Measurements from ENCODE around the gene DPY19L1.
"Not testable (repeated sequence)": the region's sequence is repeated elsewhere in the genome, so short reads cannot be mapped to it uniquely, and the experiment has no call there.

DPY19L1 gene

DNA sequence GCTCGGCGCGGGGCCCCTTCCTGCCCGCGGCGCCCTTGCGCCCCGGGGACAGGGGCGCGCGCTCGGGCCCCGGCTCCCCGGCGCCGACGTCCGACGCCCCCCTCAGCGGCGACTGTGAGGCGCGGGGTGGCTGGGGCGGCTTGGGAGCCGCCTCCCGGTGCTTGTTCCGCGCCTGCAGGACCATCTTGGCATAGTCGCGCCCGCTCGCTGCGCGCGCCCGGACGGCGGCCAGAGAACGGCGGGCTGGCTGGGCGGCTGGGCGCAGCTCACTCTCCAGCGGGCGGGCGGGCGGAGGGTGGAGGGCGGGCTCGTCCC is at the start of gene DPY19L1:
TSS of gene DPY19L1 (minus strand) at position 275 of the 315 bp plus-strand sequence. CDS start at position 184, 91 bp downstream.
- no peak for DNase-seq

DNA sequence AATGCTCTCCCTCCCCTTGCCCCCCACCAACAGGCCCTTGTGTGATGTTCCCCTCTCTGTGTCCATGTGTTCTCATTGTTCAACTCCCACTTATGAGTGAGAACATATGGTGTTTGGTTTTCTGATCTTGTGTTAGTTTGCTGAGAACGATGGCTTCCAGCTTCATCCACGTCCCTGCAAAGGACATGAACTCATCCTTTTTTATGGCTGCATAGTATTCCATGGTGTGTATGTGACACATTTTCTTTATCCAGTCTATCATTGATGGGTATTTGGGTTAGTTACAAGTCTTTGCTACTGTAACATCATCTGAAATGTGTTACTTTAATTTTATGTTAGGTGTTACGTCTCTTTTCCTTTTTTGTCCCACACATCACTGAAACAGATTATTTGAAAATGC is 42.2 kb upstream of the DPY19L1 start:
- DNase-seq, result not testable (repeated sequence)

- DNase-seq, result not testable (repeated sequence)
Measured at GRCh38 chr7:35074008-35074407, 36.7 kb upstream of the DPY19L1 start.

DNA sequence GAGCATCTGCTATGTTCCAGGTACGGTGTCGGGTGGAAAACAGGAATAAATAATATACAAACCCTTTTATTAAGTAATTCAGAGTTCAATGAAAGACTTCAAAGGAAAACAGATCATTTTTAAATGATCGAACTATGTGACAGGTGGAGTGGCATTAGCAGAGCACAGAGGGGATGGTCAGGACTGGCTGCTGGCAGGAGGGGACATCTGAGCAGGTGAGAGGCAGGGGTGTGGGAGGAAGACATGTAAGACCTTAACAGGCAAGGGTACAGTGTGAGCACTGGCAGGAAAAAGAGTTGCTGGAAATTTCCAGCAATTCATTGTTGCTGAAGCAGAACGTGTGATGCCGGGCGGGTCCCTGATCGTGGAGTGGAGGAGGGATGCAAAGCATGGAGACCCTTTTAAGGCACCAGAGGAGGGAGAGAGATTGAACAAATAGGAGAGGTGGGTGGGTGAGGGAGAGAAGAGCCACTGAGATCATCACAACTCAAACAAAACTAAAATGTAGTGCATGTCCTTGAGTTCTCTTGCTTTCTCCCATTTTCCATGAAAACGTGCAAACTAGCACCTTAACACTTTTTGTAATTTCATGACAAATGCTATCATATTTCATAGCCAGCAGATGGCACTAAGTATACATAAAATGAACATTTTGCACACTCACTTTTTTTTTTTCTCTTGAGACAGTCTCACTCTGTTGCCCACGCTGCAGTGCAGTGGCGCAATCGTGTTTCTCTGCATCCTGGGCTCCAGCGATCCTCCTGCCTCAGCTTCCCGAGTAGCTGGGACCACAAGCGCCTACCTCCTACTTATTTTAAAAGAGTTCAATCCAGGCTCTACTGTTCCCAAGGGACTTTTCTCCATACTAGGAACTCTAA is 35.9 kb upstream of the DPY19L1 start:
- DNase-seq, result not testable (repeated sequence)

- not testable (repeated sequence) for DNase-seq
Measured at GRCh38 chr7:35069084-35069483, 31.8 kb upstream of the DPY19L1 start.

DNA sequence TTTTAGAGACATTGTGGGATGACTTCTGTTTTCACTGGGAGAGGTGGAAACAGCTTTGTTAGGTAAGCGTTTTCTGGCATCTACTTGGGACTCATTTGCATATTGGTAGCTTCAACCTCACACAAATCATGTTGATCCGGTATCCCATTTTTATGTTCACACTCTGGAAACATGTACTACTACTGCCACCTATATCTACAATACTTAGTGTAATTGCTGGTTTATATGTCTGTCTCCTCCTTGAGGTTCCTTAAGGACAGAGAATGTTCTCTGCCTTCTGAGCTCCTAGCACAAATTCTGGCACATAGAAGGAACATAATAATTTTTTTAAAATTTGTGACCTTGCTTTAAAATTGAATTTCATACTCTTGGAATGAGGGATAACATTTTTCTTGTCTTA is 28.1 kb upstream of the DPY19L1 start:
- DNase-seq, result not testable (repeated sequence)

DNA sequence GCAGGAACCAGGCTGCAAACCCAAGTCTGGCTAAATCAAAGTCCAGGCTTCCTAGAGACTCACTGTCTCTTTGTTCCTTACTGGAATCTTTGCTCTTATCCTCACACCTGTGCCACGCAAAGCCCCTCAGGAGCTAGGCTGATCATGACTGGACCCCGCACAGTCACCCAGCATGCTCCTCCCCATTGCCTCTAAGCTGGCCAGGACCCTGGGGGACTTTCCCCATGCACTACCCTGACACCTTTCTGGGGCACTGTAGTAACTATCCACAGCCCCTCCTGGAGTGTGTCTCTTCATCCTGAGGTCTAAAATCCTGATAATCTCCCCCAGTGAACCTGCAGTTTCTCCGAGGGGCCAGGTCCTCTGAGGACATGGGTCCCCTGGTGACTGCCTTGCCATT is 21.3 kb upstream of the DPY19L1 start:
- DNase-seq, result not testable (repeated sequence)

DNA sequence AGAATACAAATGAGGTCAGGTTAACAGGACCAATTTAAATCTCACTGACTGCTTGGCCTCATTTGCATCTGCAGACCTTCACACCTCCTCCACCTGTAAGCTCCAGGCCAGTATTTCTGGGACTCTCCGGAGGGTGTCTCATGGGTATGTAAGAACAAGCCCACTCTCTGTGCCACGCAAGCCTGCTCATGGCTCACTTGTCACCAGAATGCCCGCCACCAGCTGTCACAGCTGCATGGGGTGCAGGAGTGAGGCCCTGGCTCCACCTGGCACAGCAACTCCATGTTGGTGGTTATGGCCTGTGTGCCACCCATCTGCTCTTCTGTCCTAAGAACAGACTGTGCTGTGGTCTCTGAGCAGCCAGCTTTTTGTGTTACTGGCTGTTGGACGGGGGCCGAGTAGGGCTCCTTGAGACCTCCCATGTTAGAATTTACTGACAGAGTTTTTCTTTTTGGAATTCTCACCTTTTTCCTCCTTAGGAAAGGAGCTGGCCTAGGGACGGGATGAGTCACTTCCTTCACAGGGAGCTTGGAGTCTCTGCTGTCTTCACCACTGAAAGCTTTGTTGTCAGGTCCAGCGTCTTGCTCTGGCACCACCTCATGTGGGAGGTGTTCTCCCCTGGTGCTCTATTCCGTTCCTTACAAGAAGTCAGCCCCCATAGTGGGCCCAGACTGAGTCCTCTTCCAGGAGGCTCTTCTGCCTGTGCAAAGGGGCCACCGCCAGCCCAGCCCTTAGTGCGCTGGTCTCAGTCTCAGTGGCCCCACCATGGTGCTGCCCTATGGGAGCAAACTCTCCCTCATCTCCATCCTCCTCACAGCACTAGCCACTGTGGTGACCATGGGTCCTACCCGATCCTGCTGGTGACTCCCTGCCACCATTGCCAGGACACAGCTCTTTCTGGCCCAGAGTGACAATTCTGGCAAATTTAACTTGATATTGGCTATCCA is 20.5 kb upstream of the DPY19L1 start:
- not testable (repeated sequence) for DNase-seq

GRCh38 chr7:35055733-35056132 is 18.4 kb upstream of the DPY19L1 start:
- not testable (repeated sequence) for DNase-seq

- DNase-seq, result not testable (repeated sequence)
Measured at GRCh38 chr7:35053488-35054175, 16.3 kb upstream of the DPY19L1 start.

DNA sequence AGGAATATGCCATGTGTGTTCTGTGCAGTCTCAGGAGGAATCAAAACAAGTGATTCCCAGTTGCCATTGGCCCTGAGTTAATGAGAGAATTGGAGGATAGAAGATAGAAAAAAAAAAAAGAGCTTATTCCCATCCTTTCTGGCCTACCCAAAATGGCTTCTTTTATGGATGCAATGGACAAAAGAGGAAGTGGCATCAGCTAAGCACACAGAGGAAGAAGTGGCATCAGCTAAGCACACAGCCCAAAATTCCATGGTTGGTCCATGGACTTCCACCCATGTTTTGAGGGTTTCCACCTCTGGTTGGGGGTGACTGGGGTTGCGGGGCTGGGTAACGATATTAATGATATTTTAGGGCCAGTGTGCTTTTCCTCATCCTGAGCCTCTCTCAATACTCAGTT is 11.1 kb upstream of the DPY19L1 start:
- DNase-seq, result not testable (repeated sequence)

GRCh38 chr7:35047912-35048305 is 10.6 kb upstream of the DPY19L1 start:
- DNase-seq, result not testable (repeated sequence)

DNA sequence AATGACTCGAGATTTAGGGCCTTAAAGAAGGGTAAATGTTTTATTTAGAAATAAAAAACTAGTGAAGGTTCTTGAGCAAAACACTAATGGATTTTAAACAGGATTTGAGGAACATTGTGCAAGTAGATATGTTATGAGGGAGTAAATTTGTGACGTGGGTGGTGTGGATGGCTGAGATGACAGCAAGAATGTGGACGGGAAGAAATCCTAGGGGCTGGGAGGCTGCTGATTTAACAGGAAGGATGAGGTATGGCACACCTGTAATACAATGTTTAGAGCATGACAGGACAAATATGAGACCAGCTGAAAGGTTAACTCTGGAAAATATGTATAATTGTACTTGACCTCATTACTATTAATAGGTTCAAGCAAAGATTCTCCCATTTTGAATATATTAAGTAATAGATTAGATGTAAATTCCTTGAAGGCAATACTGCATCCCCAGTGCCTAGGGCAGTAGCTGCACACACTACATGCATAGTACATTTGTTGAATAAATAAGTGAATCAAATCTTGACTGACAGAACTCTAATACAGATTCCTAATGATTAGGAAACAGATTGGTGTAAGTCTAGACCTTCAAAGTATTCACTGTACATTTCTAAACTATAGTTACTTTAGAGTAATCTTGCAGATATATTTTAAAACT is 10.1 kb upstream of the DPY19L1 start:
- not testable (repeated sequence) for DNase-seq

DNA sequence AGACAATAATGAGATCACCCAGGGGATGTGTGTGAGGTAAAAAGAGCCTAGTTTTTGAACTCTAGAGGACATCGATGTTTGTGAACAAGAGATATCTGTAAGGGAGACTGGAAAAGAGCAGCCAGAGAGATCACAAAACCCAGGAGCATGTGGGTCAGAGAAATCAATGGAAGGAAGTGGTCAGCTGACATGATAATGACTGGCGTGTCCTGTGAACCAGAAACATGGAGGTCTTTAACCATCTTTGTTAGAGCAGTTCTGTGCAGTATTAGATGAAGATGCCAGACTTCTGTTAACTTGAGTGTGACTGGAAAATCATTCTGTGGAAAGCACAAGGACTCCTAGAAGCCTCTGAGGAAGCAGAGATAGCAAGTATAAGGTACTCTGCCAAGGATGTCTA is 6.0 kb upstream of the DPY19L1 start:
- not testable (repeated sequence) for DNase-seq

DNA sequence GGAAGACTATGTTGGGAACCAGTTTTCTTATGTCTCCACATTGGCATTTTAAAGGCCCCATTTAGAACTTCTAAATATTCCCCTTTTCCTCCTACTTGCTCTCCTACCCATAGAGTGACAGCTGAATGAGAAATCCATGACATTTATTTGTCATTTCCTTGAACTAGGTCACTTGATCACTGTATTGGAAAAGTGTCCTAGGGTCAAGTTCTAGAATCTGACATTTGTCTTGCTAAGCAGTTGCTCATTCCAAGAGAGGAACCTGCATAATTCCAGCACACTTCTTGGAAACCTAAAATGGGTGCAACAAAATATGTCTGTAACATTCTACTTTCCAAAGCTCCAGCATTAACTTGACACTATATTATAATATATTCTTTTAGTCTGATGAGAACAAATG is 3.6 kb upstream of the DPY19L1 start:
- DNase-seq, result no peak

DNA sequence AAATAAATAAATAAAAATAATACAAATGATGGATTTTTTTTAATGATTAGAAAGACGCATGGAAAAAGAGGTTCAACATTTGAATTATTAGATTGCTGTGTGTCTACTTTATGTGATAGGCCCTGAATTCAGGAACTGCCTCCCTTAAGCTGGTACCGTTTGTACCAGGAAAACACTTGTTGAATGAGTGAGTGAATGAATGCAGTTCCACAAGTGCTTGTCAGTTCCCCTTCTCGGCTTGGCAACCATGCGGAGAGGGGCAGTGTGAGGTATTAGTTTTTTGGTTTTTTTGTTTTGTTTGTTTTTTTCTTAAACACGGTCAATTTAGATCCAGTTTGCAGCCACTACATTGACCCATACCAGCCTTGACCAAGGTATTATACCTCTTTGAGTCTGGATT is 2.1 kb upstream of the DPY19L1 start:
- no peak for DNase-seq

- no peak for DNase-seq
Measured at GRCh38 chr7:35038354-35038753, 1.1 kb upstream of the DPY19L1 start.

DNA sequence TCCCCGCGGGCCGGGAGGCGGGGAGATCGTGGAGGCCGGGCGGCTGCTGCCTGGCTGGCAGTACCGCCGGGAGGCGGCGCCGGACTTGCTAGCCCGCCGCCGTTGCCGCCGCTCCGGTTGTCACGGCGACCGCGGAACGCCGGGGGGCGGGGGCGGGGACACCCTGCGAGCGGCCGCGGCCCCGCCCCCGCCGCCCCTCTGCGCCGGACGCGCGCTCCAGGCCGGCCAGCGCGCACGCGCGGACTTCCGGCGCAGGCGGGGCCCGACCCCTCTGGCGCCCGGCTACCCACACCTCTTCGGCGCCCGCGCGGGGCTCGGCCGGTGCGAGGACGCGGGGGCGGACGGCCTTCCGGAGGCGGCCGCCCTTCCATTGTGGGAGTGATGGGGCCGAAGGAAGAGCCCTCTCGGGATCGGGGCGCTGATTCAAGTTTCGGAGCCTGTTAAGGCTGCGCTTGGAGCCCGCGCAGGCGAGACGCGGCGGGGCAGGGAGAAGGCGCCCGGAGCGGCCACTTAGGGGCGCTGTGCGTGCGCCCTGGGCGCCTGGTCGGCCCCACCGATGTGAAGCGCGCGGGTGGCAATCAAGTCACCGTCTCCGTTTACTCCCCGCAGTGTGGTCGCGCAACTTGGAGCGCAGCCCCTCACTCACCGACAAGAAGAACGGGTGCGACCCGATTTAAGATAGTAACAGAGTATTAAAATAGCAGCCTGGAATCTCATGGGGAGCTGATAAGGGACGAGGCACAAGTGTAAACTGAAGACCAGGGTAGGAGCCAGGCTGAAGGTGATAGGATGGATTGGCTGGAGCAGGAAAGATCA is 449 bp upstream of the DPY19L1 start:
- peak; percentile 55 to 87 (median 62) for DNase-seq

DNA sequence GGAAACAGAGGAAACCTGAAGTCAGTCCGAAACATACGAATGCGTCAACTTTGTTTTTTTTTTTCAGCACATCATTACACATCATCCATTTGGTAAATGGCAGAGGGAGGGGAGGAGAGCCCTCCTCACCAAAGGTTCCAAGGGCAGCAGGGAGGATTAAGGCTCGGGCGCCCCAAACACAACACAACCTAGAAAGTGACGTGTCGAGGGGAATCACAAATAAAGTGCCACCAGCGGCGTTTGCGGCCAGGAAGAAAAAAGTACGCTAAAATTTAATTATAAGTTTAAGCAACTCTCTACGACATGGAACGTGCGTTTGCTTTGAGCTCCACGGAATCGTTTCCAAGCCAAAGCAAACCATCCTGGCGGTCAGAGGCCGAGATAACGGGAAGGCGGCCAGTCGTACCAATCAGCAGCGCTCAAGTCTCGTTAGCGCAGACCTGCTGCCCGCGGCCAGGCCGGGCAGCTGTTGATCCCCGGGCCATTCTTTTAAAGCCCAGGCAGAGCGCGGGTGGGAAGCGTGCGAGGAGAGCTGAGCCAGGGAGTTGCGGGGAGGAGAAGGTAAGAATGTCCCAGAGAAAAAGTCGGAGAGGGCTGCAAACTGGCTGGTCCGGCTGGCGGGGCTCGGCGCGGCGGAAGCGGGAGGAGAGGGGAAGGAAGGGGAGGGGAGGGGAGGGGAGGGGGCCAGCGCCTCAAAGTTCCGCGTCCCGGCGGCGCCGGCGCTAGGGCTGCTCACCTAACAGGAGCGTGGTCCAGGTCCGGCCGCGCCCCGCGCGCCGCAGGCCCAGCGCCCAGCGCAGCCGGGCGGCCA is 719 bp downstream of the DPY19L1 start:
- DNase-seq, result peak in 2 of 4 experiments; percentile 4 to 13

GRCh38 chr7:35035511-35035961 is 1.7 kb downstream of the DPY19L1 start:
- DNase-seq, result no peak

- no peak for DNase-seq
Measured at GRCh38 chr7:35032166-35032565, 5.1 kb downstream of the DPY19L1 start.

Data from activated naive CD4-positive, alpha-beta T cell (primary cell).